GM21381 (cell line): ENCODE measurements around the gene DUSP3.
A peak's percentile ranks its signal among the peaks of the same experiment; 100 is the strongest.

Source experiments
- ATAC-seq: cut with Tn5 transposase; IDR thresholded peaks from one replicate; pipeline ENCODE4 v1.9.1; 2021; ENCODE audit warnings: mild to moderate bottlenecking, moderate library complexity; ENCODE audit not compliant: unreplicated experiment

The DUSP3 gene

DNA sequence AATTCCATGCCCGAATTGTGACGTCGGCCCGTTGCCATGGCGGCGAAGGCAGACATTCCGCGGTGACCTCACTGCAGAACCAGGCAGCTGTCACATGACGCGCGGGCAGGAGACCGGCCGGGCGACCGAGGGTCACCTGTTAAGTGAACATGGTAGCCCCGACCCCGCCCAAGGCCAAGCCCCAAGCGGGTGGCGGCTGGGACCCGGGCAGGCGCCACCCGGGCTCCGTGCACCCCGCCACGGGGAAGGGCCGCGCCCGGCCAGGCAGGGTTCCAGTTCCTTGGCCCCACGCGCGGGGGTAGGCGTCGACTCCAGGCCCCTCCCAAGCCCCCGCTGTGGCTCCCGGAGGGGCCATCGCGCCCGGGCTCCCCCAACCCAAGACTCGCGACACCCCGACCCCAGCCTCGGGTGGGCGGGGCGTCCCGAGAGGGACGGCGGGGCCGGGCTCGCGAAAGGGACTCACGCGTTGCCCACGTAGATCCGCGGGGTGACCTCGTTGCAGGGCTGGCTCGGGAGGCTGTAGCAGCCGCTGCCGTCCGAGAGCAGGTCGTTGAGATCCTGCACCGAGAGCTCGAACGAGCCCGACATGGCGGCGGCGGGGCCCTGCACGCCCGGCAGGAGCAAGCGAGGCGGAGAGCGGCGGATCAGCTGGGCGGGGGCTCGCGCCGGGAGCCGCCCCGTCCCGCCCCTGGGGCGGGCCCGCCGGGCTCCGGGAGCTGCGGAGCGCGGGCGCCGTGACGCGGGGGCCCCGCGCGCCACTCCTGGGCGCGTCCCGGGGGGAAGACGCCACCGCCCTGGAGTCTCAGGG is at the start of gene DUSP3:
TSS of gene DUSP3 (minus strand) at position 641 of the 808 bp plus-strand sequence. CDS start at position 588, 53 bp downstream.
- peak; percentile 75 for ATAC-seq

- no peak for ATAC-seq
Observed at GRCh38 chr17:43827596-43827995, 48.8 kb upstream of the DUSP3 start.

- ATAC-seq, result no peak
Observed at GRCh38 chr17:43826206-43826605, 47.4 kb upstream of the DUSP3 start.

GRCh38 chr17:43825567-43825966 is 46.8 kb upstream of the DUSP3 start:
- no peak for ATAC-seq

DNA sequence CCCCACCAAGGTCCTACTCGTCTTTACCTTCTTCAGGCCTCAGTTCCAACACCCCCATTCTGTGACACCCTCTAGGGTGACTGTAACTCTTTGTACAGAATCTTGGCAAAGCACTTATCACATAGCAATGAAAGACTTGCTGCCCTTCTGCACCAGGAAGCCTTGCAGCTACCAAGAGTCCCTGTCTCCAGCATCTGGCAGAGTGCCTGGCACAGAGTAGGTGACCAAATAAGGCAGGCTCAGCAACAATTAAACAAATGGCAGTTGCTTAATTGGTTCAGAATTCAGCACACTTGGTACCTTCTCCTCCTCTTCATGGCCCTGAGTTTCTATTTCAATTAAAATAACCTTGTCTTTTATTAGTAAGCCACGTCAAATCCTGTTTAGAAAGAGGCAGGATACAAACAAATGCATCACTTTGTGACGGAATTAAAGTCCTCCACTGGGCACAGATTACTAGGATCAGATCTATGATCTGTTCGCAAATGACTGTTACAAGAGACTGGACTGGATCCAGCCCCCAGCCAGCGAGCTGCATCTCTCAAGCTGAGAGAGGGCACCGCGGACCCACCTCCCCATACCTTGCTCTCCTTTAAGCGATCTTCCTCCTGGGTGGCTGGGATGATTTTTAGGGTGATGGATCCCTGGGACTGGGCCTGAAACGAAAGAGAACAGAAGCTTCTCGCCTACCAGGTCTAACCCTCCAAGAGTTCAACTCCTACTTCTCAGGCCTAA is 44.7 kb upstream of the DUSP3 start:
- no peak for ATAC-seq

DNA sequence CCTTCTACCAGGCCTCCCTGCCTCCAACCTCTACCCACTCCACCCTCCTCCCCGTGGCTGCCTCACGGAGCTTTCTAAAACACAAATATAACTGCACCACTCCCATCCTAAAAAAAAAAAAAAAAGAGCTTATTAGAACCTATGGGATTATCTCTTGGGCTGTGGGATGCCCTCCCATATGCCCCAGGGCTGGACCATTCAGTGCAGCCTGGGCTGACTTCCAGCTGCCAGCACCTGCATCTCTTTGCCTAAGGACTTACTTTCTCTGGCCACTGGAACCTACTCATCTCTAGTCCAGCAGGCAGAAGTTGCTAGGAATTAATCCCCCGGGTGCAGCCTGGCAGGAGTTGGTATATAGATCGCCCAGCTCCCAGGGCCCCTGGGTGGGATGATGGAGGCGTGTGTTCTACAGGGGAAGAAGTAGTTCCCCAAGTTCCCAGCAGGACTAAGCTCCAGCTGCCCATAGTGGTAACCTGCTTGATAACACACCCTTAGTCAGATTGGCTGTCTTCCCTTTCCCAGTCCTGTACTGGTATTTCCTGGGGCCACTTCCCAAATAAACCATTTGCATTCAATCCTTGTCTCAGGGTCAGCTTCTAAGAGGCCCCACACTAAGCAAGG is 43.9 kb upstream of the DUSP3 start:
- ATAC-seq, result no peak

DNA sequence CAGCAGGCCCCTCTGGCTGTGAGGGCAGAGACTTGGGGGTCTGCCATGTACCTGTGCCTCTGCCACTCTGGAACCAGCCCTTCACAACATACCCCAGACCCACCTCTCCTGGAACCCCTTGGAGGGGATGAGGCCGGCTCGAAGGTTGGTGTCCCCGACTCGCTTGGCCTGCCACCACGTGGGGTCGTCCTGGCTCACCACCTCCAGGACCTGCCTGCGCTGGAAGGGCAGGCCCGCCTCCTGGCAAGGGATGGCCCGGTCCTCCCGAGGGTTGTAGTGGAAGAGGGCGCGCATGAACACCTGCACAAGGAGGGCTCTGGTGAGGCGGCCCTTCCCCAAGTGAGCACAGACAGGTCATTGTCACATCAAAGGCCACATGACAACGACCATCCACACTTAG is 42.0 kb upstream of the DUSP3 start:
- no peak for ATAC-seq

DNA sequence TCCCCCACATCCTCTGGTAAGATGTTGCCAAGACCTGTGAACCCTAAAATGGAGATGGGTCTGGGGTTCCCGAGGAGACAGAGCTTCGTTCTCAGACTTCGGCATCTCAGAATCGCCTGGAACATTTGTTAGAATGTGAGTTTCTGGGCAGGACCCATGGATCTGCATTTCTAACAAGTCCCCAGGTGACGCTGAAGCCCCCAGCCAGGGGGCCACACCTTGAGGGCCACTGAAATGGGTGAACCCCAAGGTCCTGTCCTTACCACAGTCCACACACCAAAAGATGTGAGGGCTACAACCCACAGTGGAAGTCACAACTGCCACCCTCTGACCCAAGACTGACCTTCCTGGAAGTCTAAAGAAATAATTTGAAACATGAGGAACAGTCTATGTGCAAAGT is 40.2 kb upstream of the DUSP3 start:
- ATAC-seq, result no peak

DNA sequence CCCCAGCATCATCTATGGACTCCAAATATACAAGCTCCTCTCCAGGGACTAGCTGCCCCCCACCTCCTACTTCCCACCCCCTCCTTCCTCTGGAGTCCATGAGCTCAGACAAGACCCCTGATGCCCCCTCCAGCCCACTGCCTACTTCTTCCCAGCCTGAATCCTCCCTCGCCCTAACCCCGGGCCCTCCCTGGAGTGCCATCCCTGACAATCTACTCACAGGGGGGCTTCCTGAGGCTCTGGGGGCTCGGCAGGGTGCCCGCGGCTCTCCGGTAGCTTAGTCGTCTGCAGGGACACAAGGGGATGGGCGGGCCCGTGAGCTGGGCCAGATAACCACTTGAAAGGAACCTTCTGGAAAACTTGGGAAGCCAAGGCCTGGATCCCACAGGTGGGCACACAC is 39.0 kb upstream of the DUSP3 start:
- ATAC-seq, result no peak

GRCh38 chr17:43816336-43817320 is 37.9 kb upstream of the DUSP3 start:
- no peak for ATAC-seq

DNA sequence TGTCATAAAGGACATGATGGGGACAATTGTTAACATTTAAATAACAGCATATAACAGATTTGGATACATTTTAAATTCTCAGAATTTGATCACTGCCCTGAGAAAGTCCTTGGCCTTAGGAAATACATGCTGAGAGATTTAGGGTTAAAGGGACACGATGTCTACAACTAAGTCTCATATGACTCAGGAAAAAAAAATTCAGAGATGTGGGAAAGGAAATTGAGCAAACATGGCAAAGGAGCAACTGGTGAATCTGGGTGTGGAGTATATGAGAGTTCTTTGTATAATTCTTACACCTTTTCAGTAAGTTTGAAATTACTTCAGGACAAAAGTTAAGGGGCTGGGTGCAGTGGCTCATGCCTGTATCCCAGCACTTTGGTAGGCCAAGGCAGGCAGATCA is 35.9 kb upstream of the DUSP3 start:
- ATAC-seq, result no peak

GRCh38 chr17:43814026-43814425 is 35.2 kb upstream of the DUSP3 start:
- no peak for ATAC-seq

DNA sequence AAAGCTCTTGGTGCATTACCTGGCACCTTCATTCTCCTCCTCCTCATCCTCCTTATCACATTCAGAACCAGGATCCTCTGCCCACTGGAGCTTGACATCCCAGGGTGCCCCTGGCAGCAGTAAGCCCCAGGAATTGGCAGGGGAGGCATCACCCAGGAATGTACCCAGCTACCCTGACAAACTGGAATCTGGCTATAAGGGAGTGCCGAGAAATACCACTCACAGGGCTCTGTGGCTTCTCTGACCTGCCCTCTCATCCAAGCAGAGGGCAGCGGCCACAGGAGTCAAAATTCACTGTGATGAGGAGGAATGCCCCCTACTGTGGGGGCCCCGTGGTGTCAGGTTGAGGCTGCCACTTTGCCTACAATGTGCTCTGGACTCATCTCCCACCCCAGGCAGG is 34.6 kb upstream of the DUSP3 start:
- no peak for ATAC-seq

DNA sequence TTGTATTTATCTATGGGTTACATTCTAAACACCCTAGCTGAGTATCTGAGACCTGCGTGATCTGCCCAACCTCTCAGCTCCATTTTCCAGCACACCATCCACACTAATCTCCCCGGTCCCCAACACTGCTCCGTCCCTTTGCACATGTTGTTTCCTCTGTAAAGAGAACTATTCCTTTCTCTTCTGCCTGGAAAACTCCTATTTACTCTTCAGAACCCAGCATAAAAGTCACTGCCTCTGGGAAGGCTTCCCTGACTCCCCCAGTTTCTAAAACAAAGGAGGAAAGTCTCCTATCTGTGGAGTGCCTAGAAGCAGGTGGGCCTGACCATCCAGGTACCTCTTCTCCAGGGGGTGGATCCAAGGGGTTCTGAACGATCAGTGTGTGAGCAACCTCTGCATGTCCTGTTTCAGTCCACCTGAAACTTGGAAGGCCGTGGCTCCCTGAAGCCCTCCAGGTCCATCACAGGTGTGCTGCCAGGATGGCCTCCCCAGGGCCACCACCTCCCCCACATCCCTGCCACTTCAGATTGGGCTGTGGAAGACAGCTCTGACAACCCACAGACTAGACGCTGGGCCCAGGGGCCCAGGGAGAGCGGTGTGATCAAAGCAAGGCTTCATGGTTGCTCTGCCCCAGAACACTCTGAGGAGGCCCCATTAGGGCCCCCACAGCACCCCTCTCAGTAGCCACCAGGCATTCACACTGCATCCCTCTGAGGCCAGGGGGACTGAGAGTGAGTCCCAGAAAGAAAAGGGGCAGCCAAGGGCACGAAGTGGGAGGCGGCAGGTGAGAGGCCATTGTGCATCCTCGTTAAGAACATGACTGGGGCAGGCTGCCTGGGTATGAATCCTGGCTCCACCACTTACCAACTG is 33.9 kb upstream of the DUSP3 start:
- no peak for ATAC-seq

- no peak for ATAC-seq
Observed at GRCh38 chr17:43810823-43811222, 32.0 kb upstream of the DUSP3 start.

GRCh38 chr17:43810226-43810715 is 31.5 kb upstream of the DUSP3 start:
- no peak for ATAC-seq

DNA sequence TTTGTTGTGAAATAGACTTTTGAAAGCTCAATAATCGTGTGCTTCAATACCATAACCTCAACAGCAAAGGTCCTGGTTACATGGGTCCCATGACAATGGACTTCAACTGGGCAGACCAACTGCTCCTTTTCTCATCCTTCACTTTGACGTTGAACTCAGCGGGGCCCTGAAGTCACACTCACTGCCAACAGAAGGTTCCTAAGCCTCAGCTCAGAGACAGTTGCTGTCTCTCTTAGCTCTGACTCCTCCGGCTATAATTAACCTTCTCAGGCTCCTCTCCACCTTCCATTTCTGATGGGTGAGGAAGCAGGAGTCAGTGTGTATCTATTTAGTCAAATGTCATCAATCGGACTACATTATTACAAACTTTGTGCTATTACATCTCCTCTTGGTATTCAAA is 30.3 kb upstream of the DUSP3 start:
- no peak for ATAC-seq

GRCh38 chr17:43808076-43808475 is 29.3 kb upstream of the DUSP3 start:
- ATAC-seq, result no peak

GRCh38 chr17:43805117-43805516 is 26.3 kb upstream of the DUSP3 start:
- no peak for ATAC-seq

GRCh38 chr17:43803758-43804157 is 25.0 kb upstream of the DUSP3 start:
- ATAC-seq, result no peak
